Retinal pigment epithelial cell (primary cell): ENCODE data around the gene IL15RA.

Experiments used
- DNase-seq: peaks from one replicate; pipeline ENCODE4 v3.0.0-alpha.2; 2010; ENCODE audit warnings: low read depth
- H3K4me3 ChIP-seq: 2 replicates; pipeline ENCODE4 v1.5.1; 2011; ENCODE audit warnings: mild to moderate bottlenecking, low read length, control low read depth, moderate library complexity
- TF ChIP-seq, protein P1 (sequence below): conservative IDR thresholded peaks from 2 replicates; pipeline ENCODE4 v1.5.1; 2011; ENCODE audit warnings: low read depth, low read length, control low read depth, inconsistent platforms

IL15RA gene

DNA sequence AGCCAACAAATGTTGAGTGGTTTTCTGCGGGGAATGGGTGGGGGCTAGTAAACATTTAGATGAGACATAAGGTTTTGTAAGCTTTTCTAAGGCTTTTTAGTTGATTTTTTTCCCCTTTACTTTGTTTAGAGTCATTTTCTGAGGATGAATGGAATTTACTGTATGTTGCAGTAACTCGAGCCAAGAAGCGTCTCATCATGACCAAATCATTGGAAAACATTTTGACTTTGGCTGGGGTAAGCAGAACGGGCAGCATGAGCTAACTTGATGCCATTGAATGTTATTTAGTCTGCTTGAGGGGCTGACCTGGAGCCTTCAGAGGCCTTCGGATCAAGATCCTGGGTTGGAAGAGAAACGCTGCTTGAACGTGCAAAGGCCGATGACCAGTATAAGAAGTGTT is 50.0 kb downstream of the IL15RA start:
- DNase-seq: no peak
- H3K4me3 ChIP-seq: no peak overlapping the region
- TF ChIP-seq, protein P1, sequence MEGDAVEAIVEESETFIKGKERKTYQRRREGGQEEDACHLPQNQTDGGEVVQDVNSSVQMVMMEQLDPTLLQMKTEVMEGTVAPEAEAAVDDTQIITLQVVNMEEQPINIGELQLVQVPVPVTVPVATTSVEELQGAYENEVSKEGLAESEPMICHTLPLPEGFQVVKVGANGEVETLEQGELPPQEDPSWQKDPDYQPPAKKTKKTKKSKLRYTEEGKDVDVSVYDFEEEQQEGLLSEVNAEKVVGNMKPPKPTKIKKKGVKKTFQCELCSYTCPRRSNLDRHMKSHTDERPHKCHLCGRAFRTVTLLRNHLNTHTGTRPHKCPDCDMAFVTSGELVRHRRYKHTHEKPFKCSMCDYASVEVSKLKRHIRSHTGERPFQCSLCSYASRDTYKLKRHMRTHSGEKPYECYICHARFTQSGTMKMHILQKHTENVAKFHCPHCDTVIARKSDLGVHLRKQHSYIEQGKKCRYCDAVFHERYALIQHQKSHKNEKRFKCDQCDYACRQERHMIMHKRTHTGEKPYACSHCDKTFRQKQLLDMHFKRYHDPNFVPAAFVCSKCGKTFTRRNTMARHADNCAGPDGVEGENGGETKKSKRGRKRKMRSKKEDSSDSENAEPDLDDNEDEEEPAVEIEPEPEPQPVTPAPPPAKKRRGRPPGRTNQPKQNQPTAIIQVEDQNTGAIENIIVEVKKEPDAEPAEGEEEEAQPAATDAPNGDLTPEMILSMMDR: no peak

DNA sequence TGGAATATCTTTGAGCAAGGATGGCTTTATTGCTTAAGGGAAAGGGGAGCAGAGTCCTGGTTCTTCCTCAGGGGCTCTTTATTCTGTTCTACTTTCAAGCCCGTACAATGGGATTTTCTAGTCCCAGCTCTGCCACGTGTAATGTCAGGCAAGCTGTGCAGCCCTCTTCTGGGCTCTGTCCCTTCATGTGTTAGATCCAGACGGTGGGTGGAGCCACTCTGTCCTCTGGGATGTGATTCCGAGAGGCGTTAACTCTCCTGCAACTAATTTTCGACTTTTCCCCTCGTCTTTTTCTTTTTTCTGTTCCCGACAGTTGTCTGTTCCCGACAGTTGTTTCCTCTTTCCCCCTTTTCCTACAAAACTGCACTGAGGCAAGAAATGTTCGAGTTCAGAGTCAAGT is 52.5 kb downstream of the IL15RA start:
- TF ChIP-seq, protein P1: no peak
- H3K4me3 ChIP-seq: no peak overlapping the region
- no peak for DNase-seq

DNA sequence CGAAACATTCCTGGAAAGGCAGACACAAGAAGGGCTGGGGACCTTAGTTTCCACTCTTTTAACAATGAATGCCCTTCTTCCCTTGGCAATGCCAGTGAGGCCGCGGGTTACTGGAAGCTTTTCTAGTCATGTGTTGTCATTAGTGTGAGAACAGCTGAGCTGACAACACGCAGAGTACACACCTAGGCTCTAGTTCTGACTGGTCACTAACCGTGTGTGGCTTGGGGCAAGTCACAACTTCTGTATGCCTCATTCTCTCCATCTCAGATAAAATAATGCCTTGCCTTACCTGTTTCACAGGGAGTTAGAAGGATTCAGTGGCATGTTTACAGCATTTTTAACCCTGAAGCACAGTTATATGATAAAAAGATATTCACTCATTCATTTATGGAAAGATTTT is 55.6 kb downstream of the IL15RA start:
- DNase-seq: no peak
- TF ChIP-seq, protein P1: no peak
- H3K4me3 ChIP-seq: no peak overlapping the region

DNA sequence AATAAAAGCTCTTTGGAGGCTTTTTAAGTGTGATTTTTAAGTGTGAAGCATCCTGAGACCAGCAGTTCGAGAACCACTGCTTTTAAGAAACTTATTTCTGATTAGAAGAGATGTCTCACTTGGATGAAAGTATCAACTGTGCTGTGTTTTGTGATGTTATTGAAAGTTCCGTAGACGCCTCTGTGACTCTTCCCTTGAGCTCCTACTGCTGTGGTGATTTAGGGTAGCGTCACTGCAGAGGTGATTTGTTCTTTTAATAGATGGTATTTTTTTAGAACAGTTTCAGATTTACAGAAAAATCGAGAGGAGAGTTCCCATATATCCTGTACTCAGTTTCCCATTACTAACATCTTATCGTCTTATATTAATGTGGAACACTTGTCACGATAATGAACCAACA is 57.8 kb downstream of the IL15RA start:
- TF ChIP-seq, protein P1: no peak
- H3K4me3 ChIP-seq: no peak overlapping the region
- no peak for DNase-seq

DNA sequence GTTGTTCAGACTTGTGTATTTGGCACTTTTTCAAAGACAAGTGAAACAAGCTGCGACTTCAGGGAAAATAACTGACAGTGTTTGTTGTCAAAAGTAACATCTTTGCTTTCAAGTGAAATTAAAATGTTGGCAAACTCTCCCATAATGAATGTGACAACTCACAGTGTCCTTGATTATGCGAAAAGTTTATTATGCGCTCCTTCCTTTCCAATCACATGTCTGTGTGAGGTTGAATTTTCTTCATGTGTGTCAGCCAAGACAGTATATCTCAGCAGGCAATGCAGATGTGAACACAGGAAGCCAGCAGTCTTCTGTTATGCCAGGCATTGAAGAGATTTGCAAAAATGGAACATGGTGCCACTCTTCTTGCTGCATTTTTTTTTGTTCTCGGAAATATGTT is 58.6 kb downstream of the IL15RA start:
- TF ChIP-seq, protein P1: no peak
- DNase-seq: no peak
- no peak overlapping the region for H3K4me3 ChIP-seq

DNA sequence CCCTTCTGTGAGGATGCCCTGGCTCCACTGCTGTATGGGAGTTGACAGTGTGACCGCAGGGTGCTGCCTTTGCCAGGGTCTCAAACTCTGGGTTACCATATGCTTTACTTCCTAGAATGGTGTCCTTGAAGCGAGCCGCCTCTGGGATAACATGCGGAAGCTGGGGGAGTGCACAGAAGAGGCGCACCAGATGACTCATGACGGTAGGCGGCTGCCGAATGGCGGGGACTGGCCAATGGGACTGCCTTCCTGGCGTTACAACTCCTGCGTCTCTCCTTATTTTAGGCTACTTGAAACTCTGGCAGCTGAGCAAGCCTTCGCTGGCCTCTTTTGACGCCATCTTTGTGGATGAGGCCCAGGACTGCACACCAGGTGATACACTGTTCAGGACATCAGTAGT is 60.0 kb downstream of the IL15RA start:
- H3K4me3 ChIP-seq: no peak overlapping the region
- TF ChIP-seq, protein P1: no peak
- DNase-seq: no peak

DNA sequence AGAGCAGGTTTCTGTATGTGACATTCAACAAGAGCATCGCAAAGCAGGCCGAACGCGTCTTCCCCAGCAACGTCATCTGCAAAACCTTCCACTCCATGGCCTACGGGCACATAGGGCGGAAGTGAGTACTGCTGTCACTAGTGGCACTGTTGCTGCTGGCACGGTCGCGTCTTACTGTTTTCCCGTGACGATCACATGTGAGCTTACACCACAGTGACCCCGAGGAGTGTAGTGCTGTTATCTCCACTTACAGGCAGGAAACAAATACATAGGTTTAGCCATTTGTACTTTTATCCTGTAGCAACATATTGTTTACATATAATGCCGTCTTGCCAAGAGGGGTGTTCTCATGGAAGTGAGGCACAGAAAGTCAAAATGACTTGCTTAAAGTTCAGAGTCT is 61.9 kb downstream of the IL15RA start:
- no peak overlapping the region for H3K4me3 ChIP-seq
- no peak for DNase-seq
- TF ChIP-seq, protein P1: no peak
